NCI-H1417 (cell line): ENCODE results near the gene SLC35D1.
"Not testable (repeated sequence)": the region's sequence is repeated elsewhere in the genome, so short reads cannot be mapped to it uniquely, and the experiment has no call there.

Experiments used
- DNase-seq, 3 experiments: peaks; one replicate each; lab custom pipeline; 2025; lab: John Stamatoyannopoulos, UW

The SLC35D1 gene

GRCh38 chr1:66985835-66986234 is 68.1 kb downstream of the SLC35D1 start:
- DNase-seq, result no peak

GRCh38 chr1:66984491-66984890 is 69.5 kb downstream of the SLC35D1 start:
- DNase-seq, result no peak

GRCh38 chr1:66982561-66983260 is 71.2 kb downstream of the SLC35D1 start:
- no peak for DNase-seq

GRCh38 chr1:66981679-66982078 is 72.3 kb downstream of the SLC35D1 start:
- no peak for DNase-seq

- peak in 1 of 3 experiments; percentile 8 for DNase-seq
Observed at GRCh38 chr1:66980745-66981367, 73.1 kb downstream of the SLC35D1 start.

GRCh38 chr1:66979621-66980020 is 74.3 kb downstream of the SLC35D1 start:
- not testable (repeated sequence) for DNase-seq

- DNase-seq, result no peak
Observed at GRCh38 chr1:66978201-66978600, 75.7 kb downstream of the SLC35D1 start.

GRCh38 chr1:66968574-66968973 is 85.4 kb downstream of the SLC35D1 start:
- no peak for DNase-seq

GRCh38 chr1:66966188-66966873 is 87.6 kb downstream of the SLC35D1 start:
- DNase-seq, result not testable (repeated sequence)

- no peak for DNase-seq
Observed at GRCh38 chr1:66957938-66958337, 96.0 kb downstream of the SLC35D1 start.

GRCh38 chr1:66954208-66954607 is 99.7 kb downstream of the SLC35D1 start:
- no peak for DNase-seq

- no peak for DNase-seq
Observed at GRCh38 chr1:66951513-66951912, 102.4 kb downstream of the SLC35D1 start.
